ENCODE results near the gene LPCAT1.

- TF ChIP-seq, protein P1, sequence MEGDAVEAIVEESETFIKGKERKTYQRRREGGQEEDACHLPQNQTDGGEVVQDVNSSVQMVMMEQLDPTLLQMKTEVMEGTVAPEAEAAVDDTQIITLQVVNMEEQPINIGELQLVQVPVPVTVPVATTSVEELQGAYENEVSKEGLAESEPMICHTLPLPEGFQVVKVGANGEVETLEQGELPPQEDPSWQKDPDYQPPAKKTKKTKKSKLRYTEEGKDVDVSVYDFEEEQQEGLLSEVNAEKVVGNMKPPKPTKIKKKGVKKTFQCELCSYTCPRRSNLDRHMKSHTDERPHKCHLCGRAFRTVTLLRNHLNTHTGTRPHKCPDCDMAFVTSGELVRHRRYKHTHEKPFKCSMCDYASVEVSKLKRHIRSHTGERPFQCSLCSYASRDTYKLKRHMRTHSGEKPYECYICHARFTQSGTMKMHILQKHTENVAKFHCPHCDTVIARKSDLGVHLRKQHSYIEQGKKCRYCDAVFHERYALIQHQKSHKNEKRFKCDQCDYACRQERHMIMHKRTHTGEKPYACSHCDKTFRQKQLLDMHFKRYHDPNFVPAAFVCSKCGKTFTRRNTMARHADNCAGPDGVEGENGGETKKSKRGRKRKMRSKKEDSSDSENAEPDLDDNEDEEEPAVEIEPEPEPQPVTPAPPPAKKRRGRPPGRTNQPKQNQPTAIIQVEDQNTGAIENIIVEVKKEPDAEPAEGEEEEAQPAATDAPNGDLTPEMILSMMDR (IDR thresholded peaks at IDR 0.05) = no peak
- TF ChIP-seq POLR2AphosphoS5 (IDR thresholded peaks at IDR 0.05; ENCODE audit: low read depth, low read length) (no peak), REST (IDR thresholded peaks at IDR 0.05; ENCODE audit: insufficient read depth in 1 of 2, low read depth in 2 of 2, low read length in 1 of 2) (no peak), SIN3A (IDR thresholded peaks at IDR 0.05; ENCODE audit: borderline replicate concordance, insufficient read depth, low read depth, low read length) (no peak)
Observed at GRCh38 chr5:1470762-1471211, 53.0 kb downstream of the LPCAT1 start.

Measured in Panc1 (cell line).